IgD-negative memory B cell (primary cell): ENCODE data around the gene CIB2. TPM values are rescaled to one million over a fixed set of nuclear protein-coding genes. Genes with fewer than 3 reads are reported as not detected.
A peak's percentile ranks its signal among the peaks of the same experiment; 100 is the strongest.

ENCODE experiments used
- H3K27ac Mint-ChIP-seq, 3 donors: one replicate each; pipeline ENCODE4 v1.8.0; 2020 to 2022; ENCODE audit warnings: mild to moderate bottlenecking in 3 of 3, mixed read lengths in 3 of 3, moderate library complexity in 1 of 3
- H3K27me3 Mint-ChIP-seq: one replicate; pipeline ENCODE4 v1.8.0; 2021; ENCODE audit warnings: mixed read lengths
- H3K36me3 Mint-ChIP-seq: one replicate; pipeline ENCODE4 v1.8.0; 2020; ENCODE audit warnings: mild to moderate bottlenecking, mixed read lengths
- H3K4me1 Mint-ChIP-seq, 3 donors: one replicate each; pipeline ENCODE4 v1.8.0; 2020 to 2022; ENCODE audit warnings: mixed read lengths in 3 of 3, mild to moderate bottlenecking in 1 of 3
- H3K4me3 Mint-ChIP-seq, 4 donors: one replicate each; pipeline ENCODE4 v1.8.0; 2020 to 2022; ENCODE audit warnings: mild to moderate bottlenecking in 4 of 4, mixed read lengths in 4 of 4, moderate library complexity in 3 of 4
- H3K9me3 Mint-ChIP-seq, 3 donors: one replicate each; pipeline ENCODE4 v1.8.0; 2020 to 2021; ENCODE audit warnings: mixed read lengths in 3 of 3, mild to moderate bottlenecking in 1 of 3
- polyA plus RNA-seq: library from polyadenylated mRNA; unstranded; fragments of 300-500 nt; fragmentation: Illumina TruSeq; gene quantifications from one replicate; pipeline ENCODE4 v1.2.3, GENCODE V29; 2021

CIB2 gene
- polyA plus RNA-seq, 1 donor from 2014 or later: 5.7 TPM

- Mint-ChIP-seq H3K4me3 (no peak overlapping the region), H3K27ac (no peak overlapping the region), H3K36me3 (no peaks in the 10 kb centered on the region), H3K27me3 (peaks cover 10% of the 10 kb centered on the region), H3K4me1 (peaks cover 20 to 43% (median 30%) of the 10 kb centered on the region in 3 donors), H3K9me3 (no peaks in the 10 kb centered on the region)
Observed at GRCh38 chr15:78064544-78064943, 66.7 kb downstream of the CIB2 start.

GRCh38 chr15:78063970-78064385 is 67.3 kb downstream of the CIB2 start:
- no peaks in the 10 kb centered on the region for H3K9me3 Mint-ChIP-seq

GRCh38 chr15:78063217-78063616 is 68.0 kb downstream of the CIB2 start:
- Mint-ChIP-seq H3K9me3 (no peaks in the 10 kb centered on the region), H3K27ac (no peak overlapping the region), H3K4me3 (no peak overlapping the region), H3K27me3 (peaks cover 8% of the 10 kb centered on the region), H3K36me3 (no peaks in the 10 kb centered on the region), H3K4me1 (peaks cover 11 to 31% (median 21%) of the 10 kb centered on the region in 3 donors)

More at GRCh38 chr15:78063970-78064385, 67.3 kb downstream of the CIB2 start:
- Mint-ChIP-seq H3K27ac (no peak overlapping the region), H3K36me3 (no peaks in the 10 kb centered on the region), H3K27me3 (peaks cover 8% of the 10 kb centered on the region), H3K4me1 (peaks cover 15 to 38% (median 26%) of the 10 kb centered on the region in 3 donors), H3K4me3 (no peak overlapping the region)

- Mint-ChIP-seq H3K9me3 (no peaks in the 10 kb centered on the region), H3K27ac (peak overlapping the region in 1 of 3 donors; percentile 72), H3K4me1 (peaks cover 12 to 25% (median 14%) of the 10 kb centered on the region in 3 donors), H3K36me3 (no peaks in the 10 kb centered on the region), H3K4me3 (peak overlapping the region in 2 of 4 donors; percentile 35 to 87), H3K27me3 (peaks cover 8% of the 10 kb centered on the region)
Observed at GRCh38 chr15:78061963-78062427, 69.2 kb downstream of the CIB2 start.

GRCh38 chr15:78060232-78060631 is 71.0 kb downstream of the CIB2 start:
- H3K4me3 Mint-ChIP-seq: no peak overlapping the region
- peaks cover 13 to 26% (median 18%) of the 10 kb centered on the region in 3 donors for H3K4me1 Mint-ChIP-seq
- H3K9me3 Mint-ChIP-seq: no peaks in the 10 kb centered on the region
- H3K27me3 Mint-ChIP-seq: peaks cover 7% of the 10 kb centered on the region
- H3K27ac Mint-ChIP-seq: no peak overlapping the region
- no peaks in the 10 kb centered on the region for H3K36me3 Mint-ChIP-seq

GRCh38 chr15:78059110-78059839 is 72.0 kb downstream of the CIB2 start:
- H3K4me3 Mint-ChIP-seq: no peak overlapping the region
- H3K27me3 Mint-ChIP-seq: peaks cover 7% of the 10 kb centered on the region
- H3K4me1 Mint-ChIP-seq: peaks cover 13 to 26% (median 18%) of the 10 kb centered on the region in 3 donors
- H3K36me3 Mint-ChIP-seq: no peaks in the 10 kb centered on the region
- H3K27ac Mint-ChIP-seq: peak overlapping the region in 1 of 3 donors; percentile 27
- no peaks in the 10 kb centered on the region for H3K9me3 Mint-ChIP-seq

- peaks cover 7% of the 10 kb centered on the region for H3K27me3 Mint-ChIP-seq
- no peaks in the 10 kb centered on the region for H3K9me3 Mint-ChIP-seq
- peak overlapping the region in 1 of 3 donors; percentile 40 for H3K27ac Mint-ChIP-seq
- H3K4me1 Mint-ChIP-seq: peaks cover 13 to 26% (median 18%) of the 10 kb centered on the region in 3 donors
- no peaks in the 10 kb centered on the region for H3K36me3 Mint-ChIP-seq
- no peak overlapping the region for H3K4me3 Mint-ChIP-seq
Observed at GRCh38 chr15:78058401-78058935, 72.8 kb downstream of the CIB2 start.

GRCh38 chr15:78057803-78058202 is 73.4 kb downstream of the CIB2 start:
- Mint-ChIP-seq H3K27ac (peak overlapping the region in 1 of 3 donors; percentile 40), H3K4me3 (no peak overlapping the region), H3K4me1 (peaks cover 13 to 26% (median 18%) of the 10 kb centered on the region in 3 donors), H3K9me3 (no peaks in the 10 kb centered on the region), H3K27me3 (peaks cover 7% of the 10 kb centered on the region), H3K36me3 (no peaks in the 10 kb centered on the region)

GRCh38 chr15:78056714-78057269 is 74.5 kb downstream of the CIB2 start:
- Mint-ChIP-seq H3K27ac (peak overlapping the region in 2 of 3 donors; percentile 19 to 92), H3K27me3 (peaks cover 4% of the 10 kb centered on the region), H3K4me1 (peaks cover 13 to 25% (median 21%) of the 10 kb centered on the region in 3 donors), H3K36me3 (peaks cover 2% of the 10 kb centered on the region), H3K4me3 (peak overlapping the region in 2 of 4 donors; percentile 14 to 69), H3K9me3 (no peaks in the 10 kb centered on the region)

GRCh38 chr15:78055919-78056713 is 75.1 kb downstream of the CIB2 start:
- Mint-ChIP-seq H3K36me3 (peaks cover 2% of the 10 kb centered on the region), H3K27me3 (peaks cover 5% of the 10 kb centered on the region), H3K27ac (peak overlapping the region in 2 of 3 donors; percentile 6 to 92), H3K4me3 (peak overlapping the region in 2 of 4 donors; percentile 14 to 69), H3K9me3 (no peaks in the 10 kb centered on the region), H3K4me1 (peaks cover 13 to 25% (median 20%) of the 10 kb centered on the region in 3 donors)

GRCh38 chr15:78054966-78055365 is 76.3 kb downstream of the CIB2 start:
- H3K36me3 Mint-ChIP-seq: peaks cover 2% of the 10 kb centered on the region
- no peak overlapping the region for H3K4me3 Mint-ChIP-seq
- no peaks in the 10 kb centered on the region for H3K9me3 Mint-ChIP-seq
- H3K4me1 Mint-ChIP-seq: peaks cover 15 to 33% (median 24%) of the 10 kb centered on the region in 3 donors
- H3K27ac Mint-ChIP-seq: no peak overlapping the region
- peaks cover 5% of the 10 kb centered on the region for H3K27me3 Mint-ChIP-seq

Other genes with a start within 250 kb of the CIB2 start
- gene TBC1D2B, start 53.7 kb downstream of the CIB2 start, polyA plus RNA-seq: 1.7 TPM
- not detected for gene SH2D7, start 38.9 kb downstream of the CIB2 start, polyA plus RNA-seq
- gene IDH3A, start 17.9 kb upstream of the CIB2 start, polyA plus RNA-seq: 62.1 TPM
- not detected for gene ACSBG1, start 103.1 kb upstream of the CIB2 start, polyA plus RNA-seq
- 4.7 TPM for gene DNAJA4, start 133.1 kb upstream of the CIB2 start, polyA plus RNA-seq
- 70.8 TPM for gene SKIC8, start 168.2 kb upstream of the CIB2 start, polyA plus RNA-seq
- gene CRABP1, start 208.9 kb upstream of the CIB2 start, polyA plus RNA-seq: not detected